H1 (cell line): ENCODE results near the gene PRRT1. TPM values are rescaled to one million over a fixed set of nuclear protein-coding genes. Genes with fewer than 3 reads are reported as not detected.

Experiments used
- CEBPB ChIP-seq: IDR thresholded peaks from 2 replicates; pipeline ENCODE4 v1.6.1; 2012; ENCODE audit warnings: low read depth, low read length
- CTCF ChIP-seq, 3 experiments: IDR thresholded peaks; 1 replicate in 2 of 3; 2 replicates in 1 of 3; pipeline versions ENCODE4 v1.5.1 to v1.6.1; 2011; ENCODE audit warnings: low read length in 3 of 3, mild to moderate bottlenecking in 3 of 3, inconsistent platforms in 2 of 3, low read depth in 1 of 3, moderate library complexity in 1 of 3; ENCODE audit not compliant: insufficient read depth in 1 of 3; ENCODE audit errors: control extremely low read depth in 1 of 3
- SP4 ChIP-seq: IDR thresholded peaks from 2 replicates; pipeline ENCODE4 v1.6.1; 2012; ENCODE audit warnings: low read length, inconsistent platforms
- polyA plus RNA-seq, 7 experiments: library from polyadenylated mRNA; depleted of rRNA in 3 of 7; stranded (reverse) in 5 of 7; unstranded in 2 of 7; fragments of >200 nt in 5 of 7; fragments of 200-250 nt in 2 of 7; gene quantifications; 1 replicate in 5 of 7; 2 replicates in 1 of 7; 4 replicates in 1 of 7; pipeline versions ENCODE4 v1.2.1 to v1.2.3, GENCODE V29; 2011 to 2013; ENCODE audit warnings: missing spikeins in 2 of 7, mixed read lengths in 2 of 7
- total RNA-seq: library from RNA; stranded (reverse); fragmentation: NEBNext Ultra II Directional; extraction: Animal tissue kit (Norgen Biotek cat#: 25700); gene quantifications from 2 replicates; pipeline ENCODE4 v1.2.1, GENCODE V29; 2021

Gene PRRT1
- total and polyA plus RNA-seq, 2 of the 8 experiments (the other 6 are each of a cell fraction or from before 2014, with no cell fraction given): 0.71 to 2.8 TPM

GRCh38 chr6:32132110-32132509, 19.6 kb downstream of the PRRT1 start (continued):
- TF ChIP-seq SP4 (no peak), CEBPB (no peak), CTCF (IDR thresholded peaks at IDR 0.05; ENCODE audit: control extremely low read depth in 1 of 3, insufficient read depth in 1 of 3, low read depth in 1 of 3, low read length in 3 of 3) (no peak)
